ENCODE data around the gene METTL15. TPM values are rescaled to one million over a fixed set of nuclear protein-coding genes. Genes with fewer than 3 reads are reported as not detected.

Gene METTL15, protein sequence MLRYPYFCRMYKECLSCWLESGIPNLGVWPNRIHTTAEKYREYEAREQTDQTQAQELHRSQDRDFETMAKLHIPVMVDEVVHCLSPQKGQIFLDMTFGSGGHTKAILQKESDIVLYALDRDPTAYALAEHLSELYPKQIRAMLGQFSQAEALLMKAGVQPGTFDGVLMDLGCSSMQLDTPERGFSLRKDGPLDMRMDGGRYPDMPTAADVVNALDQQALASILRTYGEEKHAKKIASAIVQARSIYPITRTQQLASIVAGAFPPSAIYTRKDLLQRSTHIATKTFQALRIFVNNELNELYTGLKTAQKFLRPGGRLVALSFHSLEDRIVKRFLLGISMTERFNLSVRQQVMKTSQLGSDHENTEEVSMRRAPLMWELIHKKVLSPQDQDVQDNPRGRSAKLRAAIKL
- total RNA-seq: 10 to 100 TPM; 17.1 to 20.4 TPM
- polyA plus RNA-seq (2013, experiment 1 of 2): 10.7 TPM
- 13.1 TPM for polyA plus RNA-seq (2013, experiment 2 of 2)
- long read RNA-seq, experiment 1, partial matches to known transcripts: 4 of 9 reads
- long read RNA-seq, experiment 1, other reads (novel, unspliced or antisense): 5 of 9 reads
- long read RNA-seq, experiment 2, full-length matches to known transcripts: 12 of 73 reads
- long read RNA-seq, experiment 2, partial matches to known transcripts: 39 of 73 reads
- long read RNA-seq, experiment 2, other reads (novel, unspliced or antisense): 22 of 73 reads
- long read RNA-seq, experiment 3, full-length matches to known transcripts: 17 of 91 reads
- long read RNA-seq, experiment 3, partial matches to known transcripts: 59 of 91 reads
- long read RNA-seq, experiment 3, other reads (novel, unspliced or antisense): 15 of 91 reads
- long read RNA-seq, experiment 4, full-length matches to known transcripts: 2 of 18 reads
- long read RNA-seq, experiment 4, partial matches to known transcripts: 6 of 18 reads
- long read RNA-seq, experiment 4, other reads (novel, unspliced or antisense): 10 of 18 reads

DNA sequence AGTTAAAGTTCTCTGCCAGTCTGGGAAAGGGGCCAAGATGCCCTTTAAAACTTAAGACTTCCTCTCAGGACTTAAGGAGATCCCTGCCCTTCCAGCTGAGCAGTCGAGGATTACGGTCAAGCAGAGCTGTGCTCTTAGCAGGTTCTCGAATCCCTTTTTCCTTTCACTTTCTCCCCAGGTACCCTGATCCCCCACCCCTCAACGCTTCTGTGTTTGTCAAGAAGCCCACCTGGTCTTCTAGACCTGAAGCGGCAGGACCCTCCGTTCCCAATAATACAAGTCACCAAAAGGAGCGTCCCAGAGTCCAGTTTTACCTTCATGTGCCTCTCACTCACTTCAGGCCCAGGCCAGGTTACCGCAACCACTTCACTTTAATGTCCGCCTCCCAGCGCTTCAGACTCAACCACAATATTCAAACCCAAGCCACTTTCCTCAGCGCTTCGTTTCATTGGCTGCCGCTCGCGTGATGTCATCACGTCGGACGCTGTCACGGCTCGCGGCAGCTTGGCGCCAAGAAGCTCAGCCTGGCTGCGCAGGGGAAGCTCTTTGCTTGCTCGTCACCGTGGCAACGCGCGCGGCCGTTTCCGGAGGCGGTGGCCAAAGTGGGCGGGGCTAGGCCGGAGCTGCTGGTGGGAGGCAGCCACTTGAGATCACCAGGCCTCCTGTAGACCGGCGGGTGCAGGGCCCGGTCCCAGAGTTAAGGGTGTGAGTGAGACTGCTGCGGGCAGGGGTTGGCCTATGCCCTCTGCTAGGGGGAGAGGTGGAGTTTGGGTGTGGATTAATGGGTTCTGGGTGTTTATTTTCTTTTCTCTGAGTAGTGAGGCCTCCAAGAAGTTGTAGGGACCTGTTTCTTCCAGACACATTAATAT is at the start of gene METTL15, which contains the start of gene KIF18A:
Gene METTL15, plus strand, starts transcription at position 639 of the 869 bp plus-strand sequence. CDS start 4,947 bp downstream, outside the sequence.
Gene KIF18A, minus strand, starts transcription at position 407 of the 869 bp plus-strand sequence. CDS start 10,209 bp downstream, outside the sequence.
- H3K4me1 ChIP-seq (ENCODE audit: control insufficient read depth, insufficient read depth, low read length): peaks cover 4% of the 10 kb centered on the region
- peak within 1 kb of the TSS; percentile 59 for H3K27ac ChIP-seq (ENCODE audit: low read depth, low read length)
- H3K9me3 Mint-ChIP-seq: no peaks in the 10 kb centered on the region
- peaks cover 17% of the 10 kb centered on the region for H3K4me1 Mint-ChIP-seq
- no peaks in the 10 kb centered on the region for H3K9me3 ChIP-seq (ENCODE audit: control insufficient read depth, low read length)
- whole genome bisulfite sequencing, 2 experiments (ENCODE audit: insufficient coverage in 1 of 2, insufficient read length in 1 of 2): 0% methylated on average over 7 to 38 of the region's 38 CpGs
- H3K36me3 Mint-ChIP-seq (ENCODE audit: low read depth): no peaks in the 10 kb centered on the region
- no peaks in the 10 kb centered on the region for H3K27me3 ChIP-seq (ENCODE audit: control insufficient read depth, insufficient read depth, low read length, poor library complexity, severe bottlenecking)
- peak within 1 kb of the TSS; percentile 96 for H3K4me3 Mint-ChIP-seq
- H3K9ac ChIP-seq (ENCODE audit: extremely low read depth, low read length, poor library complexity, severe bottlenecking): peak within 1 kb of the TSS; percentile 80
- H3K4me3 ChIP-seq (ENCODE audit: low read length): peak within 1 kb of the TSS; percentile 99
- no peaks in the 10 kb centered on the region for H3K36me3 ChIP-seq (ENCODE audit: control insufficient read depth, insufficient read depth, low read length)
- no peaks in the 10 kb centered on the region for H3K27me3 Mint-ChIP-seq (ENCODE audit: insufficient read depth)
- peak; percentile 100 for DNase-seq
- H3K27ac Mint-ChIP-seq: peak within 1 kb of the TSS; percentile 99
- TF ChIP-seq, protein P1, sequence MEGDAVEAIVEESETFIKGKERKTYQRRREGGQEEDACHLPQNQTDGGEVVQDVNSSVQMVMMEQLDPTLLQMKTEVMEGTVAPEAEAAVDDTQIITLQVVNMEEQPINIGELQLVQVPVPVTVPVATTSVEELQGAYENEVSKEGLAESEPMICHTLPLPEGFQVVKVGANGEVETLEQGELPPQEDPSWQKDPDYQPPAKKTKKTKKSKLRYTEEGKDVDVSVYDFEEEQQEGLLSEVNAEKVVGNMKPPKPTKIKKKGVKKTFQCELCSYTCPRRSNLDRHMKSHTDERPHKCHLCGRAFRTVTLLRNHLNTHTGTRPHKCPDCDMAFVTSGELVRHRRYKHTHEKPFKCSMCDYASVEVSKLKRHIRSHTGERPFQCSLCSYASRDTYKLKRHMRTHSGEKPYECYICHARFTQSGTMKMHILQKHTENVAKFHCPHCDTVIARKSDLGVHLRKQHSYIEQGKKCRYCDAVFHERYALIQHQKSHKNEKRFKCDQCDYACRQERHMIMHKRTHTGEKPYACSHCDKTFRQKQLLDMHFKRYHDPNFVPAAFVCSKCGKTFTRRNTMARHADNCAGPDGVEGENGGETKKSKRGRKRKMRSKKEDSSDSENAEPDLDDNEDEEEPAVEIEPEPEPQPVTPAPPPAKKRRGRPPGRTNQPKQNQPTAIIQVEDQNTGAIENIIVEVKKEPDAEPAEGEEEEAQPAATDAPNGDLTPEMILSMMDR (conservative IDR thresholded peaks at IDR 0.05): no peak

DNA sequence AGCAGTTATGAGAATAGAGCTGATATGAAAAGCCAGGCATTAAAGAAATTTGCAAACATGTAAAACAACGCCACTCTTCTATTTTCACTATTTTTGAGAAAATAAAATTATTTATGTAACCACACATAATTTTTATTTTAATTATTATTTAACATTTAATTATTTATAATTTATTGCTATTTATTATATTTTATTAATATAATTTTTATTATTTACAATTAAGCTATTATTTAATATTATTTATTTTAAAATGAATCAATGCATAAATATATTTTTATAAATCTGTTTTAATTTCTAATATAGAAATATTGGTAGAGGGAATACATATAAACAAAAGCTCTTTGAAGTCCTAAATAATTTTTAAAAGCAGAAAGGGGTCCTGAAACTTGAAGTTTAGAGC is 36.9 kb upstream of the METTL15 start:
- no peak for DNase-seq
- Histone ChIP-seq H3K9ac (ENCODE audit: extremely low read depth, low read length, poor library complexity, severe bottlenecking) (no peak overlapping the region), H3K4me3 (ENCODE audit: low read length) (no peak overlapping the region), H3K27me3 (ENCODE audit: control insufficient read depth, insufficient read depth, low read length, poor library complexity, severe bottlenecking) (no peaks in the 10 kb centered on the region), H3K4me1 (ENCODE audit: control insufficient read depth, insufficient read depth, low read length) (no peaks in the 10 kb centered on the region), H3K27ac (ENCODE audit: low read depth, low read length) (no peak overlapping the region), H3K9me3 (ENCODE audit: control insufficient read depth, low read length) (no peaks in the 10 kb centered on the region), H3K36me3 (ENCODE audit: control insufficient read depth, insufficient read depth, low read length) (peaks cover 15% of the 10 kb centered on the region)
- WGBS, 2 experiments (ENCODE audit: insufficient coverage in 1 of 2, insufficient read length in 1 of 2): no CpG with 5 or more reads among the region's 1 CpG
- no peak overlapping the region for H3K4me3 Mint-ChIP-seq
- H3K9me3 Mint-ChIP-seq: no peaks in the 10 kb centered on the region
- peaks cover 14% of the 10 kb centered on the region for H3K36me3 Mint-ChIP-seq (ENCODE audit: low read depth)
- H3K4me1 Mint-ChIP-seq: no peaks in the 10 kb centered on the region
- no peak overlapping the region for H3K27ac Mint-ChIP-seq
- no peaks in the 10 kb centered on the region for H3K27me3 Mint-ChIP-seq (ENCODE audit: insufficient read depth)
- TF ChIP-seq, protein P1 (conservative IDR thresholded peaks at IDR 0.05): no peak
